Osteocyte (in vitro differentiated cells): ENCODE measurements around the gene MYPOP. TPM values are rescaled to one million over a fixed set of nuclear protein-coding genes. Genes with fewer than 3 reads are reported as not detected.
"Not testable (repeated sequence)": the region's sequence is repeated elsewhere in the genome, so short reads cannot be mapped to it uniquely, and the experiment has no call there.

Experiments
- DNase-seq: peaks from one replicate; pipeline ENCODE4 v3.0.0; 2021; ENCODE audit warnings: mixed read lengths; ENCODE audit not compliant: unreplicated experiment; ENCODE audit errors: extremely low spot score
- H3K27ac Mint-ChIP-seq: one replicate; pipeline ENCODE4 v1.8.0; 2021; ENCODE audit warnings: mild to moderate bottlenecking, mixed read lengths; ENCODE audit not compliant: unreplicated experiment
- H3K27me3 Mint-ChIP-seq: one replicate; pipeline ENCODE4 v1.8.0; 2021; ENCODE audit warnings: mixed read lengths; ENCODE audit not compliant: unreplicated experiment
- H3K36me3 Mint-ChIP-seq: one replicate; pipeline ENCODE4 v1.8.0; 2021; ENCODE audit warnings: mixed read lengths; ENCODE audit not compliant: unreplicated experiment
- H3K4me1 Mint-ChIP-seq: one replicate; pipeline ENCODE4 v1.8.0; 2021; ENCODE audit warnings: mixed read lengths; ENCODE audit not compliant: unreplicated experiment
- H3K4me3 Mint-ChIP-seq: one replicate; pipeline ENCODE4 v1.8.0; 2021; ENCODE audit warnings: mild to moderate bottlenecking, moderate library complexity, mixed read lengths; ENCODE audit not compliant: unreplicated experiment
- H3K9me3 Mint-ChIP-seq: one replicate; pipeline ENCODE4 v1.8.0; 2021; ENCODE audit warnings: mixed read lengths; ENCODE audit not compliant: unreplicated experiment
- total RNA-seq: library from RNA; stranded (reverse); gene quantifications from 2 replicates; pipeline ENCODE4 v1.2.1, GENCODE V29; 2021
- TF ChIP-seq, protein P1 (sequence below): fragments of 200-600 bp; sonication (generic); IDR thresholded peaks from 2 replicates; pipeline ENCODE4 v1.5.0; 2021; ENCODE audit warnings: antibody characterized with exemption, mild to moderate bottlenecking, moderate library complexity

The MYPOP gene
- total RNA-seq, 1 donor from 2014 or later: 10.4 TPM

- Mint-ChIP-seq H3K4me3 (peak overlapping the region; percentile 67), H3K9me3 (no peaks in the 10 kb centered on the region), H3K27ac (no peak overlapping the region), H3K4me1 (peaks cover 12% of the 10 kb centered on the region), H3K36me3 (peaks cover 10% of the 10 kb centered on the region), H3K27me3 (no peaks in the 10 kb centered on the region)
- TF ChIP-seq, protein P1, sequence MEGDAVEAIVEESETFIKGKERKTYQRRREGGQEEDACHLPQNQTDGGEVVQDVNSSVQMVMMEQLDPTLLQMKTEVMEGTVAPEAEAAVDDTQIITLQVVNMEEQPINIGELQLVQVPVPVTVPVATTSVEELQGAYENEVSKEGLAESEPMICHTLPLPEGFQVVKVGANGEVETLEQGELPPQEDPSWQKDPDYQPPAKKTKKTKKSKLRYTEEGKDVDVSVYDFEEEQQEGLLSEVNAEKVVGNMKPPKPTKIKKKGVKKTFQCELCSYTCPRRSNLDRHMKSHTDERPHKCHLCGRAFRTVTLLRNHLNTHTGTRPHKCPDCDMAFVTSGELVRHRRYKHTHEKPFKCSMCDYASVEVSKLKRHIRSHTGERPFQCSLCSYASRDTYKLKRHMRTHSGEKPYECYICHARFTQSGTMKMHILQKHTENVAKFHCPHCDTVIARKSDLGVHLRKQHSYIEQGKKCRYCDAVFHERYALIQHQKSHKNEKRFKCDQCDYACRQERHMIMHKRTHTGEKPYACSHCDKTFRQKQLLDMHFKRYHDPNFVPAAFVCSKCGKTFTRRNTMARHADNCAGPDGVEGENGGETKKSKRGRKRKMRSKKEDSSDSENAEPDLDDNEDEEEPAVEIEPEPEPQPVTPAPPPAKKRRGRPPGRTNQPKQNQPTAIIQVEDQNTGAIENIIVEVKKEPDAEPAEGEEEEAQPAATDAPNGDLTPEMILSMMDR: no peak
- DNase-seq: no peak
Observed at GRCh38 chr19:45900738-45901431, 1.5 kb downstream of the MYPOP start.

DNA sequence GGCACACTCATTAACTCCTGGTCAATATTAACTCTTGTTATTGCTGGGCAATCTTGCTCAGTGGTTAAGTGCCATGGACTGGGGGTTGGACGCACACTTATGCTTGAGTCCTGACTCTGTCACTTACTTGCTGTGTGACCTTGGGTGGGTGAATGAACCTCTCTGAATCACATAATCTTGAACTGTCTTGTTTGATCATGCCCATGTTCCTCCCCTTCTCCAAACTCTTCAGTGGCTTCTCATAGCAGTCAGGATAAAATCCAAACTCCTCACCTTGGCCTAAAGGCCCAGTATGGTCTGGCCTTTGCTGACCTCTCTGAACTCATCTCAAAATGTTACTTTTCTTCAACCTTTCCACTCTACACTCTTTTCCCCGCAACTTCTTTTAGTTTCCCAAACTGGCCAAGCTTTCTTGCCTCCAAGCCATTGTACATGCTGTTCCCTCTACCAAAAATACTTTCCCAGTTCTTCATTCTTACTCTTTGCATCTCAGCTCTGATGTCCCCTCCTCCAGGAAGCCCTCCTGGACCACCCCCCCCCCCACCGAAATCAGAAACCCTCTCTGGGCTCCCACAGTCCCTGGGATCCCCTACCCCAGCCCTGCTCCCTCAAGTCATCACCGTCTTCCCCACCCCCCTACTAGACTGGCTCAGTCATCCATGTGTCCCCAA lies 2.4 kb downstream of the MYPOP start:
- Mint-ChIP-seq H3K36me3 (peaks cover 15% of the 10 kb centered on the region), H3K27ac (no peak overlapping the region), H3K4me1 (peaks cover 12% of the 10 kb centered on the region), H3K9me3 (no peaks in the 10 kb centered on the region), H3K27me3 (no peaks in the 10 kb centered on the region), H3K4me3 (peak overlapping the region; percentile 67)
- TF ChIP-seq, protein P1: no peak
- no peak for DNase-seq

DNA sequence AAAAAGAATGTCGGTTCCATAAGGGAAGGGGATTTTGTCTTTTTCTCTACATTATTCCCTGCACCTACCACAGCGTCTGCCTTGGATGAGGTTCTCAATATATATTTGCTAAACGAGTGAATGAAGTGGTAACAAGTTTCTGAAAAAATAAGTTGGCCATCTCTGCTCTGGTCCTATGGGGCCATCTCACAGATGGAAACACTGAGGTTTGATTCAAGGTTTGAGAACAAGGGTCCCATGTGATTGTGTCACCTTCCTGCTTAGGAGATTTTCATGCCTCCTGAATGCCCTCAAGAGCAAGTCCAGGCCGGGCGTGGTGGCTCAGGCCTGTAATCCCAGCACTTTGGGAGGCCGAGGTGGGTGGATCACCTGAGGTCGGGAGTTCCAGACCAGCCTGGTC lies 3.2 kb downstream of the MYPOP start:
- H3K9me3 Mint-ChIP-seq: no peaks in the 10 kb centered on the region
- H3K27ac Mint-ChIP-seq: no peak overlapping the region
- TF ChIP-seq, protein P1: no peak
- H3K27me3 Mint-ChIP-seq: no peaks in the 10 kb centered on the region
- DNase-seq: no peak
- H3K36me3 Mint-ChIP-seq: peaks cover 18% of the 10 kb centered on the region
- peaks cover 12% of the 10 kb centered on the region for H3K4me1 Mint-ChIP-seq
- H3K4me3 Mint-ChIP-seq: no peak overlapping the region

- H3K27ac Mint-ChIP-seq: no peak overlapping the region
- peaks cover 10% of the 10 kb centered on the region for H3K4me1 Mint-ChIP-seq
- no peaks in the 10 kb centered on the region for H3K9me3 Mint-ChIP-seq
Observed at GRCh38 chr19:45897261-45897812, 5.1 kb downstream of the MYPOP start.

GRCh38 chr19:45895983-45896599 lies 6.3 kb downstream of the MYPOP start:
- DNase-seq, H3K9me3 Mint-ChIP-seq, H3K27me3 Mint-ChIP-seq, H3K4me1 Mint-ChIP-seq, H3K4me3 Mint-ChIP-seq, H3K27ac Mint-ChIP-seq: not testable (repeated sequence)
- peaks cover 18% of the 10 kb centered on the region for H3K36me3 Mint-ChIP-seq

More at GRCh38 chr19:45897261-45897812, 5.1 kb downstream of the MYPOP start:
- TF ChIP-seq, protein P1: no peak
- no peaks in the 10 kb centered on the region for H3K27me3 Mint-ChIP-seq
- H3K4me3 Mint-ChIP-seq: no peak overlapping the region
- H3K36me3 Mint-ChIP-seq: peaks cover 18% of the 10 kb centered on the region
- DNase-seq: no peak
